Adrenal gland (tissue), 12 donors: Measurements from ENCODE around the gene TMOD1. TPM values are rescaled to one million over a fixed set of nuclear protein-coding genes. Genes with fewer than 3 reads are reported as not detected.
A peak's percentile ranks its signal among the peaks of the same experiment; 100 is the strongest.

Experiments
- DNase-seq, 7 donors: peaks; one replicate each; pipeline ENCODE4 v3.0.0-alpha.2; 2019 to 2020
- H3K27ac ChIP-seq, 5 donors: fragments of 200-600 bp; sonication (generic) in 4 of 5; 1 replicate in 3 of 5; 2 replicates in 2 of 5; pipeline versions ENCODE4 v1.5.1 to v1.8.0; 2016 to 2020; ENCODE audit warnings: mild to moderate bottlenecking in 1 of 5
- H3K27me3 ChIP-seq: fragments of 200-600 bp; 2 replicates; pipeline ENCODE4 v1.8.0; 2021
- H3K36me3 ChIP-seq, 2 donors: fragments of 200-600 bp; replicated peaks in 1 of 2; 1 replicate in 1 of 2; 2 replicates in 1 of 2; pipeline versions ENCODE4 v1.5.1 to v1.8.0; 2018 to 2022
- H3K4me1 ChIP-seq, 2 donors: fragments of 200-600 bp; replicated peaks in 1 of 2; 1 replicate in 1 of 2; 2 replicates in 1 of 2; pipeline versions ENCODE4 v1.5.1 to v1.8.0; 2018 to 2021
- H3K4me3 ChIP-seq, 4 donors: fragments of 200-600 bp; sonication (generic) in 3 of 4; one replicate each; pipeline ENCODE4 v1.5.1; 2016 to 2018
- H3K9me3 ChIP-seq, 3 donors: fragments of 200-600 bp; sonication (generic) in 1 of 3; replicated peaks in 1 of 3; 1 replicate in 2 of 3; 2 replicates in 1 of 3; pipeline versions ENCODE4 v1.5.1 to v1.8.0; 2016 to 2021
- CTCF ChIP-seq, 6 experiments: fragments of 450-650 bp in 4 of 6; fragments of 200-600 bp in 2 of 6; sonication (generic) in 1 of 6; IDR thresholded peaks; 1 replicate in 5 of 6; 2 replicates in 1 of 6; pipeline versions ENCODE4 v1.5.1 to v1.8.0; 2016 to 2021; ENCODE audit warnings: antibody characterized with exemption in 6 of 6, mild to moderate bottlenecking in 2 of 6, moderate library complexity in 1 of 6
- POLR2A ChIP-seq, 2 donors: fragments of 450-650 bp; IDR thresholded peaks; one replicate each; pipeline ENCODE4 v1.6.1; 2017; ENCODE audit warnings: antibody characterized with exemption in 2 of 2, mild to moderate bottlenecking in 2 of 2, moderate library complexity in 1 of 2
- WGBS, 4 donors: extraction: QIAGEN DNeasy Blood & Tissue Kit in 2 of 4; methylation state at CpG; one replicate each; pipeline versions ENCODE4 v1.1.5 to v1.1.7; 2013 to 2017; 5-methylcytosine and 5-hydroxymethylcytosine counted together
- intact Hi-C, 2 donors: fragments of 100-400 bp; cut with DNase I; formaldehyde crosslinking; loops; one replicate each; pipeline versions ENCODE4 v1.14.1 to v1.15.0; 2022 to 2023
- polyA plus RNA-seq, 3 donors: library from polyadenylated mRNA; stranded (reverse); fragments of 200-250 nt in 2 of 3; fragments of 350-450 nt in 1 of 3; fragmentation: Illumina TruSeq in 1 of 3; extraction: RNeasy Lipid Tissue Mini Kit (QIAGEN cat#74804) in 1 of 3; gene quantifications; one replicate each; pipeline ENCODE4 v1.2.3, GENCODE V29; 2013 to 2014
- total RNA-seq, 9 donors: library from RNA; depleted of rRNA in 4 of 9; stranded (reverse); fragments of >200 nt in 4 of 9; fragments of 120-200 nt in 1 of 9; fragmentation: NEBNext Ultra II Directional in 1 of 9; extraction: Animal tissue kit (Norgen Biotek cat#: 25700) in 1 of 9; gene quantifications; one replicate each; pipeline versions ENCODE4 v1.1.0 to v1.2.4, GENCODE V29; 2013 to 2023
- donor health status: healthy with polysubstance abuse.
- donor health status: Bipolar disorder and iron deficiency.
- donor health status: DM: yes; HTN: yes; CAD: no.
- donor health status: DM: no; HTN: no; CAD: no.
- donor health status: DM: no; HTN: no; CAD: no.
- donor health status: DM: yes; HTN: yes; CAD: no.

TMOD1 gene
- total and polyA plus RNA-seq, 12 donors = 23.9 to 91.2 (median 59.8) TPM

GRCh38 chr9:97518909-97519307, 17.4 kb downstream of the TMOD1 start:
- Histone ChIP-seq H3K4me1 (peaks cover 11 to 54% of the 10 kb centered on the region in 2 donors), H3K9me3 (no peaks in the 10 kb centered on the region), H3K27ac (peak overlapping the region in 4 of 5 donors; percentile 32 to 78 (median 66)), H3K36me3 (no peaks in the 10 kb centered on the region), H3K27me3 (no peaks in the 10 kb centered on the region), H3K4me3 (no peak overlapping the region)
- 0 to 5% (median 0%) methylated on average over 5 to 6 of the region's 6 CpGs for WGBS, 4 donors
- TF ChIP-seq POLR2A (IDR thresholded peaks at IDR 0.05) (peak in 1 of 2 donors; percentile 17), CTCF (IDR thresholded peaks at IDR 0.05) (no peak)
- DNase-seq = peak; percentile 79 to 95 (median 89)
- intact Hi-C loops = no loop called here

- intact Hi-C loops = no loop called here
- TF ChIP-seq POLR2A (IDR thresholded peaks at IDR 0.05) (no peak), CTCF (IDR thresholded peaks at IDR 0.05) (no peak)
- Histone ChIP-seq H3K36me3 (peaks cover 0 to under 1% of the 10 kb centered on the region in 2 donors), H3K27ac (peak overlapping the region in 2 of 5 donors; percentile 78), H3K9me3 (no peaks in the 10 kb centered on the region), H3K27me3 (no peaks in the 10 kb centered on the region), H3K4me1 (peaks cover 11 to 54% of the 10 kb centered on the region in 2 donors), H3K4me3 (no peak overlapping the region)
- peak in 2 of 7 donors; percentile 19 to 52 for DNase-seq
- WGBS, 4 donors = 84 to 95% (median 93%) methylated on average over 11 of the region's 11 CpGs
These were observed 18.0 kb downstream of the TMOD1 start for GRCh38 chr9:97519441-97519970.

GRCh38 chr9:97521576-97522333, 20.3 kb downstream of the TMOD1 start:
- Histone ChIP-seq H3K27me3 (no peaks in the 10 kb centered on the region), H3K27ac (no peak overlapping the region), H3K36me3 (peaks cover 0 to 20% of the 10 kb centered on the region in 2 donors), H3K9me3 (no peaks in the 10 kb centered on the region), H3K4me3 (no peak overlapping the region), H3K4me1 (peaks cover 11 to 50% of the 10 kb centered on the region in 2 donors)
- intact Hi-C loops = no loop called here
- 82 to 93% (median 87%) methylated on average over 10 of the region's 10 CpGs for WGBS, 4 donors
- no peak for TF ChIP-seq CTCF (IDR thresholded peaks at IDR 0.05)
- no peak for TF ChIP-seq POLR2A (IDR thresholded peaks at IDR 0.05)
- DNase-seq = peak in 1 of 7 donors; percentile 49

GRCh38 chr9:97524424-97524823, 23.0 kb downstream of the TMOD1 start:
- Histone ChIP-seq H3K4me1 (peaks cover 0 to 32% of the 10 kb centered on the region in 2 donors), H3K4me3 (no peak overlapping the region), H3K27me3 (no peaks in the 10 kb centered on the region), H3K27ac (no peak overlapping the region), H3K36me3 (peaks cover 0 to 32% of the 10 kb centered on the region in 2 donors), H3K9me3 (no peaks in the 10 kb centered on the region)
- TF ChIP-seq POLR2A (IDR thresholded peaks at IDR 0.05) (no peak), CTCF (IDR thresholded peaks at IDR 0.05) (no peak)
- 66 to 71% (median 69%) methylated on average over 4 of the region's 4 CpGs for WGBS, 4 donors
- peak in 1 of 7 donors; percentile 39 for DNase-seq
- intact Hi-C loops = no loop called here
